GM23338 (cell line): ENCODE measurements around the gene ZNF836. TPM values are rescaled to one million over a fixed set of nuclear protein-coding genes. Genes with fewer than 3 reads are reported as not detected.

Source experiments
- ATAC-seq: fragments of 200-7000 bp; cut with Tn5 transposase; 3 replicates; pipeline ENCODE4 v1.9.1; 2020
- DNase-seq: peaks from one replicate; pipeline ENCODE4 v3.0.0-alpha.2; 2015; ENCODE audit warnings: low spot score
- H2AFZ ChIP-seq: fragments of 200-600 bp; sonication (generic); 2 replicates; pipeline ENCODE4 v1.8.0; 2016; ENCODE audit warnings: antibody characterized with exemption, mild to moderate bottlenecking, moderate library complexity
- H3F3A ChIP-seq: fragments of 200-600 bp; sonication (generic); replicated peaks from 2 replicates; pipeline ENCODE4 v1.8.0; 2017; ENCODE audit warnings: antibody characterized with exemption, mixed run types, low read depth
- H3K27ac ChIP-seq: fragments of 200-600 bp; sonication (generic); 2 replicates; pipeline ENCODE4 v1.6.1; 2016; ENCODE audit warnings: low read depth
- H3K27me3 ChIP-seq: fragments of 200-600 bp; sonication (generic); 2 replicates; pipeline ENCODE4 v1.8.0; 2016; ENCODE audit warnings: mild to moderate bottlenecking, mixed run types, moderate library complexity; ENCODE audit not compliant: insufficient read depth
- H3K36me3 ChIP-seq: fragments of 200-600 bp; sonication (generic); 2 replicates; pipeline ENCODE4 v1.8.0; 2016; ENCODE audit warnings: mild to moderate bottlenecking; ENCODE audit not compliant: insufficient read depth
- H3K4me1 ChIP-seq: fragments of 200-600 bp; sonication (generic); 2 replicates; pipeline ENCODE4 v1.8.0; 2016; ENCODE audit warnings: mild to moderate bottlenecking, moderate library complexity; ENCODE audit not compliant: insufficient read depth
- H3K4me2 ChIP-seq: fragments of 200-600 bp; sonication (generic); 2 replicates; pipeline ENCODE4 v1.7.1; 2017; ENCODE audit warnings: mixed run types
- H3K4me3 ChIP-seq: fragments of 200-600 bp; sonication (generic); 2 replicates; pipeline ENCODE4 v1.6.1; 2016; ENCODE audit warnings: mixed run types
- H3K79me2 ChIP-seq: fragments of 200-600 bp; sonication (generic); replicated peaks from 2 replicates; pipeline ENCODE4 v1.8.0; 2017; ENCODE audit warnings: mild to moderate bottlenecking; ENCODE audit not compliant: insufficient read depth
- H3K9me2 ChIP-seq: fragments of 200-600 bp; sonication (generic); 2 replicates; pipeline ENCODE4 v1.8.0; 2017; ENCODE audit not compliant: insufficient read depth
- H4K20me1 ChIP-seq: fragments of 200-600 bp; sonication (generic); replicated peaks from 2 replicates; pipeline ENCODE4 v1.8.0; 2017; ENCODE audit warnings: mild to moderate bottlenecking; ENCODE audit not compliant: insufficient read depth
- H3K27ac Mint-ChIP-seq: 2 replicates; pipeline ENCODE4 v1.8.0; 2020; ENCODE audit warnings: inconsistent platforms, mild to moderate bottlenecking, moderate library complexity, mixed read lengths
- H3K27me3 Mint-ChIP-seq: 3 replicates; pipeline ENCODE4 v1.8.0; 2022; ENCODE audit warnings: low read depth, mild to moderate bottlenecking, moderate library complexity, mixed read lengths, inconsistent platforms; ENCODE audit not compliant: insufficient read depth, poor library complexity
- H3K36me3 Mint-ChIP-seq: 3 replicates; pipeline ENCODE4 v1.8.0; 2021; ENCODE audit warnings: low read depth, mild to moderate bottlenecking, inconsistent platforms, moderate library complexity, mixed read lengths
- H3K4me1 Mint-ChIP-seq: 3 replicates; pipeline ENCODE4 v1.8.0; 2020; ENCODE audit warnings: mild to moderate bottlenecking, inconsistent platforms, mixed read lengths
- H3K4me3 Mint-ChIP-seq: 3 replicates; pipeline ENCODE4 v1.8.0; 2021; ENCODE audit warnings: moderate library complexity, mild to moderate bottlenecking, inconsistent platforms, mixed read lengths
- H3K9me3 Mint-ChIP-seq: 3 replicates; pipeline ENCODE4 v1.8.0; 2020; ENCODE audit warnings: moderate library complexity, mild to moderate bottlenecking, inconsistent platforms, mixed read lengths
- EZH2 ChIP-seq: fragments of 200-600 bp; sonication (generic); IDR thresholded peaks from one replicate; pipeline ENCODE4 v1.8.0; 2017; ENCODE audit warnings: antibody characterized with exemption, mild to moderate bottlenecking, low read depth; ENCODE audit not compliant: unreplicated experiment
- EZH2phosphoT487 ChIP-seq: fragments of 200-600 bp; sonication (generic); IDR thresholded peaks from one replicate; pipeline ENCODE4 v1.8.1; 2018; ENCODE audit warnings: antibody characterized with exemption; ENCODE audit not compliant: unreplicated experiment
- NANOG ChIP-seq: IDR thresholded peaks from 2 replicates; pipeline ENCODE4 v1.6.1; 2016; ENCODE audit warnings: antibody characterized with exemption, borderline replicate concordance
- POLR2AphosphoS5 ChIP-seq: IDR thresholded peaks from 2 replicates; pipeline ENCODE4 v1.6.1; 2016; ENCODE audit warnings: antibody characterized with exemption, low read depth
- STAT1 ChIP-seq: IDR thresholded peaks from one replicate; pipeline ENCODE4 v1.6.1; 2016; ENCODE audit warnings: antibody characterized with exemption; ENCODE audit not compliant: unreplicated experiment
- ZNF114 ChIP-seq: fragments of 250-450 bp; sonication (Bioruptor Pico); IDR thresholded peaks from 2 replicates; pipeline ENCODE4 v1.5.0; 2020; ENCODE audit warnings: mild to moderate bottlenecking, moderate library complexity
- ZNF331 ChIP-seq: fragments of 250-450 bp; sonication (Bioruptor Pico); IDR thresholded peaks from 2 replicates; pipeline ENCODE4 v1.5.0; 2020; ENCODE audit warnings: low read depth, mild to moderate bottlenecking, moderate library complexity
- ZNF462 ChIP-seq: fragments of 250-450 bp; sonication (Bioruptor Pico); IDR thresholded peaks from 2 replicates; pipeline ENCODE4 v1.5.0; 2020; ENCODE audit warnings: mild to moderate bottlenecking, moderate library complexity
- polyA plus RNA-seq: library from polyadenylated mRNA; unstranded; fragments of >200 nt; fragmentation: Nextera tagmentation; extraction: Ambion mirVana; gene quantifications from 2 replicates; pipeline ENCODE4 v1.2.1, GENCODE V29; 2016
- total RNA-seq: library from RNA; depleted of rRNA; stranded (reverse); fragments of >200 nt; shearing (Covaris generic); gene quantifications from 2 replicates; pipeline ENCODE4 v1.2.3, GENCODE V29; 2014
- TF ChIP-seq, protein P1 (sequence below): IDR thresholded peaks from one replicate; pipeline ENCODE4 v1.6.1; 2018; ENCODE audit warnings: antibody characterized with exemption; ENCODE audit not compliant: unreplicated experiment
- TF ChIP-seq, protein P2 (sequence below), 2 experiments: fragments of 200-600 bp in 1 of 2; sonication (generic) in 1 of 2; conservative IDR thresholded peaks; 2 replicates each; pipeline versions ENCODE4 v1.5.1 to v1.6.1; 2016 to 2017; ENCODE audit warnings: antibody characterized with exemption in 2 of 2, low read depth in 2 of 2, mild to moderate bottlenecking in 2 of 2, moderate library complexity in 1 of 2

The ZNF836 gene
- total and polyA plus RNA-seq, 2 experiments from 2014 or later: 11.8 to 18.6 TPM

DNA sequence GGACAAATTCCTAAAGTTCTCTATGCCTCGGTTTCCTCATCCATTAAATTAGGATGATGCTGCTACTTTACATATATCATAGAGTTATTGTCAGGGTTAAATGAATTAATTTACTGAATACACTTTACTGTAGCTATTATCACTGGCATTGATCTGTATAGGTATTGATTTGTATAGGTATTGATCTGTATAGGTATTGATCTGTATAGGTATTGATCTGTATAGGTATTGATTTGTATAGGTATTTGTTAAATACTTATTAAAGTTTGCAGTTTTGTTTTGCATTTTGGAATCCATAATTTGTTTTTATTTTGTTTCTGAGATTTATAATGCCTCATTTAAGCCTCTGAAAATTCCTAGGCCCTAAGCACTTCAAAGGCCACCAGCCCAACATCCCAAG lies 16.0 kb upstream of the ZNF836 start (continued):
- TF ChIP-seq ZNF462 (CRISPR knock-in tag): no peak
- TF ChIP-seq ZNF331 (CRISPR knock-in tag): no peak
- TF ChIP-seq, protein P1, sequence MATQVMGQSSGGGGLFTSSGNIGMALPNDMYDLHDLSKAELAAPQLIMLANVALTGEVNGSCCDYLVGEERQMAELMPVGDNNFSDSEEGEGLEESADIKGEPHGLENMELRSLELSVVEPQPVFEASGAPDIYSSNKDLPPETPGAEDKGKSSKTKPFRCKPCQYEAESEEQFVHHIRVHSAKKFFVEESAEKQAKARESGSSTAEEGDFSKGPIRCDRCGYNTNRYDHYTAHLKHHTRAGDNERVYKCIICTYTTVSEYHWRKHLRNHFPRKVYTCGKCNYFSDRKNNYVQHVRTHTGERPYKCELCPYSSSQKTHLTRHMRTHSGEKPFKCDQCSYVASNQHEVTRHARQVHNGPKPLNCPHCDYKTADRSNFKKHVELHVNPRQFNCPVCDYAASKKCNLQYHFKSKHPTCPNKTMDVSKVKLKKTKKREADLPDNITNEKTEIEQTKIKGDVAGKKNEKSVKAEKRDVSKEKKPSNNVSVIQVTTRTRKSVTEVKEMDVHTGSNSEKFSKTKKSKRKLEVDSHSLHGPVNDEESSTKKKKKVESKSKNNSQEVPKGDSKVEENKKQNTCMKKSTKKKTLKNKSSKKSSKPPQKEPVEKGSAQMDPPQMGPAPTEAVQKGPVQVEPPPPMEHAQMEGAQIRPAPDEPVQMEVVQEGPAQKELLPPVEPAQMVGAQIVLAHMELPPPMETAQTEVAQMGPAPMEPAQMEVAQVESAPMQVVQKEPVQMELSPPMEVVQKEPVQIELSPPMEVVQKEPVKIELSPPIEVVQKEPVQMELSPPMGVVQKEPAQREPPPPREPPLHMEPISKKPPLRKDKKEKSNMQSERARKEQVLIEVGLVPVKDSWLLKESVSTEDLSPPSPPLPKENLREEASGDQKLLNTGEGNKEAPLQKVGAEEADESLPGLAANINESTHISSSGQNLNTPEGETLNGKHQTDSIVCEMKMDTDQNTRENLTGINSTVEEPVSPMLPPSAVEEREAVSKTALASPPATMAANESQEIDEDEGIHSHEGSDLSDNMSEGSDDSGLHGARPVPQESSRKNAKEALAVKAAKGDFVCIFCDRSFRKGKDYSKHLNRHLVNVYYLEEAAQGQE: no peak

DNA sequence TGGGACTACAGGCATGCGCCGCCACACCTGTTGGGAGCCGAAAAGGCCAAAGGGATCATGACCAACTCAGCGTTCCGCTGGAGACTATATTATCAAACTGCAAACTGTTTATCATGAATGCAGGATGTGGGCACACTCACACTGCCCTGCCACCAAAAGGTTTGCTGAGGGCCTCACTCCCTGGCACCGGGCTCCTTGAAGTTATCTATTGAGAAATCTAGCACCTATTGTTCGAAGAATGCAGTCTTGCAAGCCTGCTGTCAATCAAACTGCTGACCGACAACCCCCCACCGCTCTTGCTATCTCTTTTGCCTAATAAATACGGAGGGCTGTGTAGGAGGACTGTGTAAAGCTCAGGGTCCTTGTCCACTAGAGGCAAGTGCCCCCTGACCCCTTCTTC lies 5.2 kb upstream of the ZNF836 start:
- DNase-seq (peak; percentile 49), ATAC-seq (peak; percentile 35)
- Histone ChIP-seq H3K9me2 (no peaks in the 10 kb centered on the region; the same call in 1 of the 2 replicates), H3K36me3 (no peaks in the 10 kb centered on the region), H3K79me2 (no peaks in the 10 kb centered on the region), H3F3A (no peaks in the 10 kb centered on the region), H3K4me1 (peaks cover 9% of the 10 kb centered on the region), H3K27me3 (no peaks in the 10 kb centered on the region), H4K20me1 (no peaks in the 10 kb centered on the region), H3K4me2 (no peak overlapping the region), H3K27ac (no peak overlapping the region), H3K4me3 (no peak overlapping the region), H2AFZ (no peak overlapping the region; the same call in 1 of the 2 replicates)
- peaks cover 17% of the 10 kb centered on the region for H3K4me1 Mint-ChIP-seq
- H3K36me3 Mint-ChIP-seq: no peaks in the 10 kb centered on the region; the same call in 2 of the 3 replicates
- no peak overlapping the region; the same call in 2 of the 3 replicates for H3K4me3 Mint-ChIP-seq
- peaks cover 2% of the 10 kb centered on the region; the same call in 2 of the 3 replicates for H3K9me3 Mint-ChIP-seq
- H3K27me3 Mint-ChIP-seq: peaks cover 6% of the 10 kb centered on the region
- no peak overlapping the region for H3K27ac Mint-ChIP-seq
- TF ChIP-seq POLR2AphosphoS5: no peak
- TF ChIP-seq ZNF114 (CRISPR knock-in tag): no peak
- TF ChIP-seq EZH2: no peak
- no peak for TF ChIP-seq EZH2phosphoT487
- no peak for TF ChIP-seq ZNF331 (CRISPR knock-in tag)
- TF ChIP-seq, protein P2, sequence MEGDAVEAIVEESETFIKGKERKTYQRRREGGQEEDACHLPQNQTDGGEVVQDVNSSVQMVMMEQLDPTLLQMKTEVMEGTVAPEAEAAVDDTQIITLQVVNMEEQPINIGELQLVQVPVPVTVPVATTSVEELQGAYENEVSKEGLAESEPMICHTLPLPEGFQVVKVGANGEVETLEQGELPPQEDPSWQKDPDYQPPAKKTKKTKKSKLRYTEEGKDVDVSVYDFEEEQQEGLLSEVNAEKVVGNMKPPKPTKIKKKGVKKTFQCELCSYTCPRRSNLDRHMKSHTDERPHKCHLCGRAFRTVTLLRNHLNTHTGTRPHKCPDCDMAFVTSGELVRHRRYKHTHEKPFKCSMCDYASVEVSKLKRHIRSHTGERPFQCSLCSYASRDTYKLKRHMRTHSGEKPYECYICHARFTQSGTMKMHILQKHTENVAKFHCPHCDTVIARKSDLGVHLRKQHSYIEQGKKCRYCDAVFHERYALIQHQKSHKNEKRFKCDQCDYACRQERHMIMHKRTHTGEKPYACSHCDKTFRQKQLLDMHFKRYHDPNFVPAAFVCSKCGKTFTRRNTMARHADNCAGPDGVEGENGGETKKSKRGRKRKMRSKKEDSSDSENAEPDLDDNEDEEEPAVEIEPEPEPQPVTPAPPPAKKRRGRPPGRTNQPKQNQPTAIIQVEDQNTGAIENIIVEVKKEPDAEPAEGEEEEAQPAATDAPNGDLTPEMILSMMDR (conservative IDR thresholded peaks at IDR 0.05; ENCODE audit: low read depth in 2 of 2): no peak
- no peak for TF ChIP-seq STAT1
- TF ChIP-seq NANOG: no peak
- TF ChIP-seq, protein P1: no peak
